ENCODE data around the gene CMTM8.
A peak's percentile ranks its signal among the peaks of the same experiment; 100 is the strongest.
"Not testable (repeated sequence)": the region's sequence is repeated elsewhere in the genome, so short reads cannot be mapped to it uniquely, and the experiment has no call there.

The CMTM8 gene, protein sequence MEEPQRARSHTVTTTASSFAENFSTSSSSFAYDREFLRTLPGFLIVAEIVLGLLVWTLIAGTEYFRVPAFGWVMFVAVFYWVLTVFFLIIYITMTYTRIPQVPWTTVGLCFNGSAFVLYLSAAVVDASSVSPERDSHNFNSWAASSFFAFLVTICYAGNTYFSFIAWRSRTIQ

DNA sequence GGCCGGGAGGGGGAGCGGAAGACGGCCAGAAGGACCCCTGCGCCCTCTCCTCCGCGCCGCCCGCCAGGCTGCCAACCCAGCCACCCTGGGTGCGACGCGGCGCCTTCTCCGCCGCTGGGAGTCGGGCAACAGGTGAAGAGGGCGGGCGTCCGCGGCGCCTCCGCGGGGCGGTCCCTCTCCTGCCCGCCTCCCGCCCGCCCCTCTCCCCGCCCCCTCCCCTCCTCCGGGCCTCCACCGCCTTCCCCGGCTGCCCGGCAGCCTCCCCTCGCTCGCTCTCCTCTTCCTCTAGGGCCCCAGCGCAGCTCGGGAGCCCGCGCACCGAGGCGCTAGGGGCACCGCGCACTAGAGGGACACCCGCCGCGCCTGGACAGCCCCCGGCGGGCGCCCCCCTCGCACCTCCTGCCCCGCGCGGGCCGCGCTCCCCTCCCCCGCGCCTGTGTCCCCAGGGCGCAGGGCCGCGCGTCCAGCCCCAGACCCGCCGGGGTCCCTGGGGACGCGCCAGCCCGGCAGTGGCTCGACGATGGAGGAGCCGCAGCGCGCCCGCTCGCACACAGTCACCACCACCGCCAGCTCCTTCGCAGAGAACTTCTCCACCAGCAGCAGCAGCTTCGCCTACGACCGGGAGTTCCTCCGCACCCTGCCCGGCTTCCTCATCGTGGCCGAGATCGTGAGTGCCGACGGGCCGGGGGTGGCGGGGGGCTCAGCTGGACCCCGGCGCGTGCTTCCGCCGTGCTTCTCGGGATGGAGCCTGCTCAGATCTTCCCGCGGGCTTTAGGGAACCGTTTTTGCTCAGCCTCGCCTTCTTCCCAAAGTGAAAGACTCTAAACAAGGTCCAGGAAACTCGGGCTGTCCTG is at the start of gene CMTM8:
TSS of gene CMTM8 (plus strand) at position 228 of the 854 bp plus-strand sequence. CDS start at position 521, 293 bp downstream.
- peak; percentile 24 for DNase-seq

DNA sequence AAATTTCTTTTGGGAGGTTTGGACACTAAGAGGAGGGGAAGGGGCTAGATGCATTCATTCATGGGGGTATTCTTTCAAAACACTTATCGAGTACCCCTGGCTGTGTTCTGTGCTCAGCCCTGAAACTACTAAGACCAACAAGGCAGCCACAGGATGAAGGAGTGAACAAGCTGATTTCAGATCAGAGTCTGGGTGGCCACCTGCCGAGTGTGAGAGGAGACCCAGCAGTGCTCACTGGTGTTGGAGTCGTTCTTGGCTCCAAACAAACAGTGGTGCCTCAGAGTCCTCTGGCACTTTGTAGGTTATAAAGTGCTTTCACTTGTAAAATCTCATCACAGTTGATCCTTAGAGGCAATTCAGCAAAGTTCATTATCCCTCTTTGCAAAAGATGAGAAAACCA is 48.8 kb upstream of the CMTM8 start:
- DNase-seq, result no peak

DNA sequence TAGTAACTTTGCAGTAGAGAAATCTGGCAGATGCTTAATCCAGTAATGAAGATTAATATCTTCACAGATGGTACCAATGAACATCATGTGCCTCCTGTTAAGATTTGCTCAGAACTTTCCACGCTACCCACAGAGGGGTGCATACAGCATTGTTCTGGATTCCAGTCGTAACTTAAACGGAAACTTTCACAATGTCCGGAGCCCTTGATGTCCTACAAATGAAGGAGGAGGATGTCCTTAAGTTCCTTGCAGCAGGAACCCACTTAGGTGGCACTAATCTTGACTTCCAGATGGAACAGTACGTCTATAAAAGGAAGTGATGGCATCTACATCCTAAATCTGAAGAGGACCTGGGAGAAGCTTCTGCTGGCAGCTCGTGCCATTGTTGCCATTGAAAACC is 47.9 kb upstream of the CMTM8 start:
- not testable (repeated sequence) for DNase-seq

DNA sequence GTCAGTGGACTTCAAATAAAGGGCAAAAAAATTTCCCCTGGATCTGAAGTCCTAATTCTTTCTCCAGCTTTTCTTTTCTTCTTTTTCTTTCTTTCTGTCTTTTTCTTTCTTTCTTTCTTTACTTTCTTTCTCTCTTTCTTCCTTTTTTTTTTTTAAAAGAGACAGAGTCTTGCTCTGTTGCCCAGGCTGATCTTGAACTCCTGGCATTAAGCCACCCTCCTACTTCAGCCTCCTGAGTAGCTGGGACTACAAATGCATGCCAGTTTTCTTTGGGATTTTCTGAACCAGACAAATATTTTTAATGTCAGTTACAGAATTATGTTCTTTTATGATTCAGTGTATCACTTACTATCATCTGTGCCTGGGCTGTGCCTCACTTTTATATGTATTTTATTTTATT is 45.4 kb upstream of the CMTM8 start:
- no peak for DNase-seq

DNA sequence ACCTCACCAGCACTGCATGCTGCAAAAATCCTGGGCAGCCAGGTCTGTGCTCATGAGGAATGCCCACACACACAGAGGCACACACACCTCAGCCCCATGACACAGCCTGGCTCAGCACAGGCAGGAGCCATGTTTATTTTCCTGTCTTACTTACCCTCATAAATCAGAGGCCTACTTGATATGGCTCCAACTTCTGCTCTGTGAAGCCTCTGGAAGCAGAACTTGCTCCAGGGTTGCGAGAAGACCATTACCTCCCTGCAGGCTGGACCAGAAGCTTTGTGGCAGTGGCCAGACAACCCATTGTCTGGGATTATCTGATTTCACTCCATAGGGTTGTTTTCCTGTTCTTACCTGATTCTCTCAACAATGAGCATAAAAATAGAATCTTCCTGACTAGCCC is 43.8 kb upstream of the CMTM8 start:
- no peak for DNase-seq

DNA sequence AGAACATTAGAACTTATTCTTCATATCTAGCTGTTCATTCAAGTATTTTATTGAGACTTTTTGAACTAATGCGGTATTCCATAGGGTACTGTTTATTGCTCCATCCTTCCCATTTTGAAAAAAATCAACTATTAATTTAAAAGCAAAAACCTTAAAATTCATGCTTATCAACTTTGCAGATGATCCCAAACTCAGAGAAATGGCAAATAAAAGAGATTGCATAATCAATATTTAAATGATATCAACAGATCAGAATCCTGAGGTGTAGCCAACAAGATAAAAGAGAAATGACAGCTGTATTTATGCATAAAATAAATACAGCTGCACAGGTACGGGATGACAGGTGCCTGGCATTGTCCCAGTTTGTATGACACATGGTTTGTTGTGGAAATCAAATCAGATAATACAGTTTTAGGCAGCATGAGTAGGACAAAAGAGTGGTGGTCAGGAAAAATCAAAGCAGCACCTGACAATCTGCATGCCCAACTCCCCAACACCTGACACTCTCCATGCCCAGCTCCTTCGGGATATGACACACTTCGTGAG is 42.4 kb upstream of the CMTM8 start:
- no peak for DNase-seq

DNA sequence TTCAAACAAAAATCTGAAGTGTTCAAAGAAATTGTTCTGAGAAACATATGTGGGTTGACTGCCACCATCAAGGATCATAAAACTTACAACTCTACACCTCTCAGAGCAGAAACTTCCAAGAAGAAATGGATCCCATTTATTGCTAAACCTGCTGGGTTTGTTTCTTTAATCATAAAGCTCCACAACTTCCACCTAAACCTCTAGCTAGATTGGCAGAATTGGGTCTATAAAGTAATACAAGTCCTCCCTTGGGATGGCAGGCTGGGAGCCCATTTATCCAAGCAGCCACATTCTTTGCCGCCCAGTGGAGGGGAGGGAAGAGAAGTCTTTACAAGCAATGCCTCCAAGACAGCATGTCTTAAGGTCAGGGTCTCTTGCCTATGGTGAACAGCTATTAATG is 40.5 kb upstream of the CMTM8 start:
- DNase-seq, result no peak

DNA sequence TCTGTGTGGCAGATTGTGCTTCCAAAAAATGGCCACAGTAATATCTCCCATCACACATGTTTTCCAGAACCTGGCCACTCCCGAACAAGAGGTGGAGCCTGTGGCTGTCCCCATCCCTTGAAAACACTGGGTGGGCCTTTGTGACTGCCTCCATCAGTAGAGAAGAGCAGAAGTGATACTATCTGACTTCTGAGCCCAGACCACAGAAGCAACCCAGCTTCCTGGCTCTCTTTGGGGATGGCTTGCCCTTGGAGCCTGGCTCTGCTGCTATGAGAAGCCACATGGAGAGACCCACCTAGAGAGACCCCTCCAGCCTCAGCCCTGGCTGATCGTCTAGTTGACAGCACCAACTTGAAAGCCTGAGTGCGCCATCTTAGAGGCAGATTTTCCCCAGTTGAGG is 39.8 kb upstream of the CMTM8 start:
- DNase-seq, result no peak

DNA sequence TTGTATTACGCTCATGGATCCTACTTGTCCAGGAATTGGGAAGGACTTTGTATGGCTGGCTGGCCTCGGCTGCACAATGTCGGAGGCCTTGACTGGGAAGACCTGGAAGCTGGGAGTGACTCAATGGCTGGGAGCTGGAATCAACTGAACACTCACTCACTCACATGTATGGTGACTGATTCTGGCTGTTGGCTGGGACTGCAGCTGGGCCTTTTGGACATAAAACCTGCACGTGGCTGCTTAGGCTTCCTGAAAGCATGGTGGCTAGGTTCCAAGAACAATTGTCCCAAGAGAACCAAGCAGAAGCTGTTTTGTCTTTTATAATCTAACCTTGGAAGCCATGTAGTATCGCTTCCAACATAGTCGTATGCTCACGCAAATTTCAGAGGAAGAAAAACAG is 38.0 kb upstream of the CMTM8 start:
- no peak for DNase-seq

DNA sequence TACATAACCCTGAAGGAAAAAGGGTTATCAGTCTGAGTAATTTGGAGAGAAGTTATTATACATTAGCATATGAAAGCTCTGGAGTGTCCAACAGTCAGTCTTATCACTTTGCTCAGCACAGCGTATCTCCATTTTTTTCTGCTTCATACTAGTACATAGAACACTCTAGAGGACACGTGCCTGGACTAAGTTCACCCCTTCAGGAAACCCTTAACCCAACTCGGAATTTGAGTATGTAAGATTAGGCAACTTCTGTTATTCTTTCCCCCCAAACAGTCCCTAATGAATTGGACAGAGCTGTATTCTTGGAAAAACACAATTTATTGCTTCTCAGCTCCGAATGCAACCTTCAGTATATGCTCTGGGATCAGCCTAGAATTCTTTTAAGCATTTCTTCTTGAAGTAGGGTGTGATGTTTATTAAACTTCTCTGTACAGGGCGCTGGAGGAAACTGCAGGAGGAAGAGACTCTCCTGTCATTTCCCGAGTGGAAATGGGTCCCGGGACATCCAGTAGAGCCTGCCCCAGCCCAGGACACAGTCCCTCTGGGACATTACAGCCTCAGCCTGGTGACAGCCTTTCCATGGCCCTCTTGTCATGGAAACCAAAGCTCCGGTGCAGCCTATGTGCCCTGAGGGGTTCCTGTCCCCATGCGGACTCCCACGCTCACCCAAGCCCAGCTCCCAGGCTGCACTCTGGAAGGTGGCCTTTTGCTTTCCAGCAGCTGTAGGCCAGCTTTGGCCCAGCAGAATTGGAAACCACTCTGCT is 37.3 kb upstream of the CMTM8 start:
- no peak for DNase-seq

DNA sequence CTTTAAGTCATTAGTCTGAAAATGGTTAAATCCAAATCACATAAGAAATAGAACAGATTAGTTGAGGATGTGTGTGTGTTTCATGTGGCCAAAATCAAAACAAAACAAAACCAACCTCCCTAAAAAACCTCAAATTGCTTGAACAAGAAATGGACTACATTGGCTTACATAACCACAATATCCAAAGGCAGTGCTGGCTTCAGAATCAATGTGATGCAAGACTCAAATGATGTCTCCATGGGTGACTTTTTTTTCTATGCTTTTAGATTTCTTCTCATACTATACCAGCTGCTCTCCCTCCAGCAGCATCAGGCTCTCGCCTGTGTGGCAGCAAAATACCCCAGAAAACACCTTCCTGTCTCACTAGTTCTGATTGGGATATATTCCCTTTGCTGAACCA is 36.0 kb upstream of the CMTM8 start:
- no peak for DNase-seq

DNA sequence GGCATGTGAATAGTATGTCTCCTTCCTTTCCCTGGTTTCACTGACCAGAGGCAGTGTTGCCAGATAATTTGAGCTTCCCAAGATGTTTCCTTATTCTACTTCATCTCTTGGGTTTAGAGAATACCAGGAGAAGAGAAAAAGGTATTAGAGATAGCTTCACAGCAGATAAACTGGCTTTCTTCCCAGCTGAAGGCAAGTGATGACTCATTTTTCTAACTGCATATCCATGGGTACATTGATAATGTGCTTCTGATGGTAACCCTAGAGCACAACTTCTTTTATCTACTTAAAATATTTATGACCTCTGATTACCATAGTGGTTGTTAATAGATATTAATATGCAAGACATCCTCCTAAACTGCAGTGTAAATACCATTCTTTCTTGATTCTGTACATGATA is 34.6 kb upstream of the CMTM8 start:
- DNase-seq, result no peak

DNA sequence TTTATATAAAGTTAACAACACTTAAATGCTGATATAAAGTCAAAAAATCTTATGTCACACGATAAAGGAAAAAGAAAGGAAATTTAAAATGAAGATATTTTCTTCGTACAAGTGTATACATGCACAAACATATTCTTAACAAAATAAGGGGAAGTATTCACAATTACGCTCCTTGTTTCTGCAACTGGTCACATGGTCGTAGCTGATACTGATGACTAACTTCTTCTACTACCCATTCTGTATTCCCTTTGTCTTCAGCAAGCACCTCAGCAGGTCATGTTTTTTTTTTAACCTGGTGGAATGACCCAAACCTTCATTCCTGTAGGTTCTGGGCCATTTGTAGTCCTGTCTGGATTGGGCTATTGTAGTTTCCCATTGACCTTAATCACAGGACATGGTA is 30.0 kb upstream of the CMTM8 start:
- no peak for DNase-seq

DNA sequence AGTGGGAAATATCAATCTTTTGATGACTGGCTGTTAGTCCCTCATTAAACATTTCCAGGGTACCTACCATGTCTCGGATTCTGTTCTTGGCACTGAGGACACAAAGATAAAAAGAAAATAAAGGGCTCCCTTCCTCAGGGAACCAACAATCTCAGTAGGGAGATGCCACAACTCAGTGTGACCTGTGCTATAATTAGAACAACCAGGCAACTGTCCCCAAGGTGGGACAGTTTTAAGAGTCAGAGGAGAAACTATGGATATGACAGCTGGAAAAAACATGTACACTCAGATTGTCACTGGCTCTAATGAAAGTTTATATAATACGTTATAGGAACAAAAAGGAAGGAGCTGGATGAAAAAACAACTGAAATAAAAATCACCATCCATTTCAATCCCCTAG is 23.3 kb upstream of the CMTM8 start:
- no peak for DNase-seq

DNA sequence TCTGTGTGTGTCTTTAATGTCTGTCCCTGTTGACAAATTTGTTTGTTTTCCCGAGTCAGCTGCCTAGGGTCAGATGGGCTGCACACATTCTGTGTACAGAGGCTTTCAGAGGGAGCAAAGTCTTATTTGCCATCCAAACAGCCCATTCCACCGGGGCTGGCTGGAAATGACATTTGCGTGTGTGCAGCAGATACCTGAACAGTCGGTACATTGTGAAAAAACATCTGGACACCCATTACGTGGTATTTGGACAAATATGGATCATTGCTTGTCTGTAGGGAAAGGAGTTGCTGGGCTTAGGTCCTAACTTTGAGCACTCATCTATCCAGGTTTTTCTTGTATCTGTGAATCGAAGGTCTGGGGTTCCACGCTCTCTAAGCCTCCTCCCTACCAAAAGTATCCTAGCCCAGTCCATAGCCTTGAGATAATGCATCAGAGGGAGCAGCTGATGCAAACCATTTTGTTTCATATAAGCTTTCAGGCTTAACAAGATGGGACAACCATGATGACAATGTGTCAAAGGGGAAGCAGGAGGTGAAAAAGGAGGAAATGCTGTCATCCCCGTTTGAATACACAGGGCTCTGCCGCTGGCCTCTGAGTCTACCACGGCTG is 22.2 kb upstream of the CMTM8 start:
- DNase-seq, result no peak

DNA sequence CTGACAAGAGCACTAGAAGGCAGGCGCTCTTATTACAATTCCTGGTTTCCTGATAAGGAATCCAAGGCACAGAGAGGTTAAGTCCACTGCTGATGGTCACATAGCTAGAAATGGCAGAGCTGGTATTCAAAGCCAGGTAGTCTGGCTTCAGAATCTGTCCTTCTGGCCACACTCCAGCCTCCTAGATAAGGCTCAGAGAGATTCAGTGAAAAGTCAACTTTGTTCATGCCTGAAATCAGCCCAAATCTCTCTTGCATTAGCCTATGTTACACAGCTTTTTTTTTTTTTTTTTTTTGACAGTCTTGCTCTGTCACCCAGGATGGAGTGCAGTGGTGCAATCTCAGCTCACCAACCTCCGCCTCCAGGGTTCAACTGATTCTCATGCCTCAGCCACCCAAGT is 21.1 kb upstream of the CMTM8 start:
- no peak for DNase-seq

DNA sequence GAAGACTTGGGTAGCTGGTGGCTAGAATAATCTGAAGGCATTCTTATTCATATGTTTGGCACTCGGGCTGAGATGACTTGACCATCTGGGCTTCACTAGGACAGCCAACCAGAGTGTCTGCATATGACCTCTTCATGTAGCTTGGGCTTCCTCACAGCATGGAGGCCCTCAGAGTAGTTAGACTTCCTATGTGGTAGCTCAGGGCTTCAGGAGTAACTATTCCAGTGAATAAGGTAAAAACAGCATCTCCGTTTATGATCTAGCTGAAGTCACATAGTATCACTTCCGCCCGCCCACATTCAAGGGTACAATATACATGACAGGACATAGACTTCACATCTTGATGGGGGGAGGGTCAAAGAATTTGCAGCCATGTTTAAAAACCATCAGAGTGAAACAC is 18.9 kb upstream of the CMTM8 start:
- DNase-seq, result no peak

DNA sequence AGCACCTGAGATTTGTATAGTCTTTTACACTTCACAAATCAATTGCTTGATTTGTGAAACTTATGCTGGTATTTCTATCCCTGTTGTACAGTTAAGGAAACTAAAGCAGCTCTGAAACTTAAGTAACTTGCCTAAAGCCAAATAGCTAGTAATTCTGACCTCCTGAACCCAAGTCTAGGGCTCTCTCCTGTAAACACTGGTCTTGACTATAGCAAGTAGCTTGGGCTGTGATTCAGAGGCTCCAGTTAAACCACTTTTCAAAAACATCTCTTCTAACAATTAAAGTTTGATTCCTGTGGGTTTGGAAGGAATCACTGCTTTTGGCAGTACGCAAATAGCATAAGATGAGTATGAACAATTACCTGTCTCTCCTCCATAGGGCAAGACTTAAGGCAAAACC is 18.5 kb upstream of the CMTM8 start:
- no peak for DNase-seq

DNA sequence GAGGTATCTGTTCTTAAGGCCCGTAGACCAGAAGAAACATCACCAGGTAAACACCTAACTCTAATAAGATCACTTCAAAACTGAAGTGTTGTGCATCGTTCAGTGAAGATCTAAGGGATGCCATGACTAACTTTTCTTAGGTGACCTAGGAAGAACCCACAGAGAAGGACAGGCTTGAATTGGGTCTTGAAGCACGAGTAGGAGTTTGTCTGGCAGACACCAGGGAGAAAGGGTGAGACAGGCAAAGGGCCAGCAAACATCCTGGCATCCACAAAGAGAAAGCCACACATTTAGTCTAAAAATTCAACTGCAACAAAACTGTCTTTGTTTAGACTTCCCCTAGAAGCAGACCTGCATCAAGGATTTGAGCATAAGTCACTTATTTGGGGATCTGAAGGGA is 15.5 kb upstream of the CMTM8 start:
- DNase-seq, result no peak

DNA sequence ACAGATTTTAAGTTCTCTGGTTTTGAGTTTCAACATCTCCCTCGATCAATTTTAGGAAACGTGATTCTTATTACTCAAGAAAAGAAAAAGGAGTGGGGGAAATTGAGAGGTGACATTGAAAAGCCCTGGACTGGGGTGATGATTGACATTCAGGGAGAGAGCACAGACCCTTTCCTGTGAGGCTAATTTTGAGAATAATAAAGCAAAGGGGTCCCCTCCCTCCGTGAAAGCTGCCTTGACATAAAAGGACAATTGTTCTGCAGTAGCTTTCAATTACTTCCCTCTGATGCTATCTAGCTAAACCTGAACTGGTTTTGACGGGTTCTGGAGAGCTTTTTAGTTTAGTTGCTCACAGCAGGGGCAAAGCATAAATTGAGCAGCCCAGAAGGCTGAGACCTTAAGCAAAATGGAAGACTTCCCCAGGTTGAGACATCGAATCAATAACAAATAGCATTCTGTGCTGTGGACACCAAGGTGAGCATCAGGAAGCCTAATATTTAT is 14.4 kb upstream of the CMTM8 start:
- DNase-seq, result no peak

DNA sequence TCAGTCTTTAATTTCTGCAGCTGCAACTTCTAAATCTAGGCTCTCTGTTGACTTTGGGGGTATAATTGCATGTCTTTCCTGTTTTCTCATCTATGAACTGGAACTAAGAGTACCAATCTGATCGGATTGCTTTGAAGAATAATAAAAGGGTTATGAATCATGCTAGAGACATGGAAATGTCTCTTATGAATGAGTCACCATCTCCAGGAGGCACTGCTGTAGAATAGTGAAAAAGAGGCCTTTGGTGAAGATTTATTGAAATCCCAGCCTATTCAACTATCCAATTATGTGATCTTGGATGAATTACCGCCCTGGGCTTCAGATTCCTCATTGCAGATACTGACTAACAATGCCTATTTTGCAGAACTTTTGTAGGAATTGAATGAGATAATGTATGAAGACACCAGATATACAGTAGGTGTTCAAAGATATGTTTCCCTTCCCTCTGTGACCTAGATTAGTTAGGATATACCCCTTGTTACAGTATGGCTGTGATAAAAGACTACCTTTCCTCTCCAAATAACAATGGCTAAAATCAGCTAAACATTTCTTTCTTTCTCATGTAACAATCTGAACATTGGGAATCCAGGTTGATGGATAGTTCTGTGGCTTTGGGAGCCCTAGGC is 11.5 kb upstream of the CMTM8 start:
- no peak for DNase-seq

DNA sequence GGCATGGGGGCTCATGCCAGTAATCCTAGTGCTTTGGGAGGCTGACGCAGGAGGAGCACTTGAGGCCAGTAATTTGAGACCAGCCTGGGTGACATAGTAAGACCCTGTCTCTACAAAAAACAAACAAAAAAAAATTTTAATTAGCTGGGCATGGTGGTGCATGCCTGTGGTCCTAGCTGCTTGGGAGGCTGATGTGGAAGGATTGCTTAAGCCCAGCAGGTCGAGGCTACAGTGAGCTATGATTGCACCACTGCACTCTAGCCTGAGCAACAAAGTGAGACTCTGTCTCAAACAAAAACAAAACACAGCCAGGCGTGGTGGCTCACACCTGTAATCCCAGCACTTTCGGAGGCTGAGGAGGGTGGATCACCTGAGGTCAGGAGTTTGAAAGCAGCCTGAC is 9.7 kb upstream of the CMTM8 start:
- DNase-seq, result not testable (repeated sequence)

DNA sequence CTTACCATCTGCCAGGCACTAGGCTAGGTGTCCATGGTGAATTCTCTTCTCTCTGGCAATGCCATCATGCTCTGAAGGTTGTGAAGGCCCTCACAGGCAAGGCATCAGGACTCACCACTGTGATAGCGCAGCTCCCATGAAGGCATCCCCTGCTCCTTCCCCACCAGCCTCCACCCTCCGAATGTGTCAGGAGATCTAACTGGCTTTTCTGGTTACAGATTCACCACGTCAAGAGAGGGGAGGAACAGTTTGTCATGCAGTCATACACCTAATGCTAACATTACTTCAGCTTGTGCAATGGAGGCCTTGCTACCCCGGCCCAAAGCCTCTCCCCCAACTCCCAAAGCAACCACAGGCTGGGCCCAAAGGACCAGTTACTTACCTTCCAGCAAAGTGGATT is 8.9 kb upstream of the CMTM8 start:
- no peak for DNase-seq

All from NCI-H2107 (cell line).